K562 (cell line): ENCODE data around the gene ATXN2L.

Source experiments
- ASH1L ChIP-seq: fragments of 450-650 bp; IDR thresholded peaks from 2 replicates; pipeline ENCODE4 v1.6.1; 2018; ENCODE audit warnings: borderline replicate concordance, mild to moderate bottlenecking, low read depth; ENCODE audit not compliant: partially characterized antibody
- BHLHE40 ChIP-seq: IDR thresholded peaks from 2 replicates; pipeline ENCODE4 v1.6.1; 2011; ENCODE audit warnings: low read length, improper control_type of control experiment
- CBX2 ChIP-seq: fragments of 200-600 bp; sonication (generic); IDR thresholded peaks from one replicate; pipeline ENCODE4 v1.6.1; 2012; ENCODE audit warnings: mild to moderate bottlenecking, low read length, inconsistent platforms; ENCODE audit not compliant: insufficient read depth, poor library complexity, severe bottlenecking
- CHD2 ChIP-seq: IDR thresholded peaks from 2 replicates; pipeline ENCODE4 v1.6.1; 2011; ENCODE audit warnings: low read depth, low read length
- ILF3 ChIP-seq: fragments of 450-650 bp; IDR thresholded peaks from 2 replicates; pipeline ENCODE4 v1.6.1; 2018; ENCODE audit warnings: antibody characterized with exemption, mild to moderate bottlenecking, moderate library complexity, borderline replicate concordance
- JUN ChIP-seq, 2 experiments: sonication (generic) in 1 of 2; formaldehyde crosslinking in 1 of 2; IDR thresholded peaks; 2 replicates each; pipeline versions ENCODE4 v1.6.1 to v1.8.0; 2012 to 2022; ENCODE audit warnings: borderline replicate concordance in 2 of 2, mild to moderate bottlenecking in 2 of 2, improper control_type of control experiment in 1 of 2, low read depth in 1 of 2, low read length in 1 of 2, missing genetic modification reagents in 1 of 2
- POLR2A ChIP-seq: fragments of 450-650 bp; conservative IDR thresholded peaks from 2 replicates; pipeline ENCODE4 v1.6.1; 2016
- ZBTB8A ChIP-seq: fragments of 450-650 bp; IDR thresholded peaks from 2 replicates; pipeline ENCODE4 v1.6.1; 2018; ENCODE audit warnings: mild to moderate bottlenecking, moderate library complexity; ENCODE audit not compliant: partially characterized antibody
- ZNF23 ChIP-seq: fragments of 250-450 bp; sonication (Bioruptor Pico); IDR thresholded peaks from 2 replicates; pipeline ENCODE4 v1.4.0; 2020; ENCODE audit warnings: mild to moderate bottlenecking
- TF ChIP-seq, protein P1 (sequence below): sonication (generic); formaldehyde crosslinking; IDR thresholded peaks from 2 replicates; pipeline ENCODE4 v1.9.0; 2022; ENCODE audit warnings: mild to moderate bottlenecking, missing genetic modification reagents
- TF ChIP-seq, protein P2 (sequence below): sonication (generic); formaldehyde crosslinking; IDR thresholded peaks from 2 replicates; pipeline ENCODE4 v1.8.1; 2023; ENCODE audit warnings: mild to moderate bottlenecking, missing genetic modification reagents
- TF ChIP-seq, protein P3 (sequence below), 3 experiments: IDR thresholded peaks in 2 of 3; conservative IDR thresholded peaks in 1 of 3; 2 replicates each; pipeline ENCODE4 v1.5.1; 2011 to 2012; ENCODE audit warnings: low read length in 3 of 3, mild to moderate bottlenecking in 3 of 3, control low read depth in 2 of 3, improper control_type of control experiment in 1 of 3, inconsistent platforms in 1 of 3, low read depth in 1 of 3, mixed read lengths in 1 of 3, moderate library complexity in 1 of 3; ENCODE audit not compliant: insufficient read depth in 2 of 3

DNA sequence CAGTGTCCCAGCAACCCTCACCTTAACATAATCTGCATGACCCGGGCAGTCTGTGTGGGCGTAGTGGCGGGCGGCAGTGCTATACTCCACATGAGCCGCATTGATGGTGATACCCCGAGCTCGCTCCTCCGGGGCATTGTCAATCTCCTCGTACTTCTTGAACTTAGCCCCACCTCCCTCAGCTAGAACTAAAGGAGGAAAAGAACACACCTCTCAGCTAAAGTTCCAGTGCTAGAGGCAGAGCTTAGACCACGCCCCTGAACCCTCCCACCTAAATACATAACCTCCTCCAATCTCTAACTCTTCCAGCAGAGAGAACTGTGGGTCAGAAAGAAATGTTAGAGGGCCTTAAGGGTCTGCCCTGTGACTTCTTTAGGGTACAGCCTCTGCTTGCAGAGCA is 22.5 kb downstream of the ATXN2L start:
- TF ChIP-seq ASH1L (no peak), POLR2A (no peak), ILF3 (no peak), BHLHE40 (no peak), ZBTB8A (no peak), JUN (IDR thresholded peaks at IDR 0.05; ENCODE audit: borderline replicate concordance, low read depth, low read length) (no peak), JUN (CRISPR knock-in tag; IDR thresholded peaks at IDR 0.05; ENCODE audit: borderline replicate concordance) (no peak), CHD2 (no peak), CBX2 (no peak), ZNF23 (no peak)
- TF ChIP-seq, protein P1, sequence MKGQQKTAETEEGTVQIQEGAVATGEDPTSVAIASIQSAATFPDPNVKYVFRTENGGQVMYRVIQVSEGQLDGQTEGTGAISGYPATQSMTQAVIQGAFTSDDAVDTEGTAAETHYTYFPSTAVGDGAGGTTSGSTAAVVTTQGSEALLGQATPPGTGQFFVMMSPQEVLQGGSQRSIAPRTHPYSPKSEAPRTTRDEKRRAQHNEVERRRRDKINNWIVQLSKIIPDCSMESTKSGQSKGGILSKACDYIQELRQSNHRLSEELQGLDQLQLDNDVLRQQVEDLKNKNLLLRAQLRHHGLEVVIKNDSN (CRISPR knock-in tag): no peak
- TF ChIP-seq, protein P2, sequence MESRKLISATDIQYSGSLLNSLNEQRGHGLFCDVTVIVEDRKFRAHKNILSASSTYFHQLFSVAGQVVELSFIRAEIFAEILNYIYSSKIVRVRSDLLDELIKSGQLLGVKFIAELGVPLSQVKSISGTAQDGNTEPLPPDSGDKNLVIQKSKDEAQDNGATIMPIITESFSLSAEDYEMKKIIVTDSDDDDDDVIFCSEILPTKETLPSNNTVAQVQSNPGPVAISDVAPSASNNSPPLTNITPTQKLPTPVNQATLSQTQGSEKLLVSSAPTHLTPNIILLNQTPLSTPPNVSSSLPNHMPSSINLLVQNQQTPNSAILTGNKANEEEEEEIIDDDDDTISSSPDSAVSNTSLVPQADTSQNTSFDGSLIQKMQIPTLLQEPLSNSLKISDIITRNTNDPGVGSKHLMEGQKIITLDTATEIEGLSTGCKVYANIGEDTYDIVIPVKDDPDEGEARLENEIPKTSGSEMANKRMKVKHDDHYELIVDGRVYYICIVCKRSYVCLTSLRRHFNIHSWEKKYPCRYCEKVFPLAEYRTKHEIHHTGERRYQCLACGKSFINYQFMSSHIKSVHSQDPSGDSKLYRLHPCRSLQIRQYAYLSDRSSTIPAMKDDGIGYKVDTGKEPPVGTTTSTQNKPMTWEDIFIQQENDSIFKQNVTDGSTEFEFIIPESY: no peak
- TF ChIP-seq, protein P3, sequence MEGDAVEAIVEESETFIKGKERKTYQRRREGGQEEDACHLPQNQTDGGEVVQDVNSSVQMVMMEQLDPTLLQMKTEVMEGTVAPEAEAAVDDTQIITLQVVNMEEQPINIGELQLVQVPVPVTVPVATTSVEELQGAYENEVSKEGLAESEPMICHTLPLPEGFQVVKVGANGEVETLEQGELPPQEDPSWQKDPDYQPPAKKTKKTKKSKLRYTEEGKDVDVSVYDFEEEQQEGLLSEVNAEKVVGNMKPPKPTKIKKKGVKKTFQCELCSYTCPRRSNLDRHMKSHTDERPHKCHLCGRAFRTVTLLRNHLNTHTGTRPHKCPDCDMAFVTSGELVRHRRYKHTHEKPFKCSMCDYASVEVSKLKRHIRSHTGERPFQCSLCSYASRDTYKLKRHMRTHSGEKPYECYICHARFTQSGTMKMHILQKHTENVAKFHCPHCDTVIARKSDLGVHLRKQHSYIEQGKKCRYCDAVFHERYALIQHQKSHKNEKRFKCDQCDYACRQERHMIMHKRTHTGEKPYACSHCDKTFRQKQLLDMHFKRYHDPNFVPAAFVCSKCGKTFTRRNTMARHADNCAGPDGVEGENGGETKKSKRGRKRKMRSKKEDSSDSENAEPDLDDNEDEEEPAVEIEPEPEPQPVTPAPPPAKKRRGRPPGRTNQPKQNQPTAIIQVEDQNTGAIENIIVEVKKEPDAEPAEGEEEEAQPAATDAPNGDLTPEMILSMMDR (IDR thresholded peaks at IDR 0.05 in 2 of 3, conservative IDR thresholded peaks at IDR 0.05 in 1 of 3; ENCODE audit: insufficient read depth in 2 of 3, low read depth in 1 of 3, low read length in 3 of 3): no peak
